Transverse colon (tissue), 4 donors: ENCODE measurements around the gene PELI1. TPM values are rescaled to one million over a fixed set of nuclear protein-coding genes. Genes with fewer than 3 reads are reported as not detected.

Source experiments
- DNase-seq: peaks from one replicate; pipeline ENCODE4 v3.0.0-alpha.2; 2019
- H3K27ac ChIP-seq, 4 donors: fragments of 200-600 bp; sonication (generic); 2 replicates each; pipeline ENCODE4 v1.5.1; 2016 to 2018; ENCODE audit warnings: inconsistent platforms in 4 of 4
- H3K27me3 ChIP-seq: fragments of 200-600 bp; sonication (generic); 2 replicates; pipeline ENCODE4 v1.5.1; 2017; ENCODE audit warnings: inconsistent platforms
- H3K36me3 ChIP-seq, 4 donors: fragments of 200-600 bp; sonication (generic); 2 replicates each; pipeline ENCODE4 v1.5.1; 2017 to 2019; ENCODE audit warnings: inconsistent platforms in 4 of 4
- H3K4me1 ChIP-seq, 4 donors: fragments of 200-600 bp; sonication (generic); 2 replicates each; pipeline ENCODE4 v1.5.1; 2017 to 2020; ENCODE audit warnings: inconsistent platforms in 4 of 4
- H3K4me3 ChIP-seq, 4 donors: fragments of 200-600 bp; sonication (generic); 1 replicate in 1 of 4; 2 replicates in 3 of 4; pipeline versions ENCODE4 v1.5.1 to v1.6.1; 2017 to 2019; ENCODE audit warnings: inconsistent platforms in 4 of 4
- H3K9me3 ChIP-seq, 2 donors: fragments of 200-600 bp; sonication (generic); 2 replicates each; pipeline ENCODE4 v1.5.1; 2017 to 2019; ENCODE audit warnings: inconsistent platforms in 2 of 2
- CTCF ChIP-seq, 5 experiments: fragments of 200-600 bp in 3 of 5; fragments of 450-650 bp in 2 of 5; sonication (generic) in 3 of 5; IDR thresholded peaks; 1 replicate in 2 of 5; 2 replicates in 3 of 5; pipeline ENCODE4 v1.5.1; 2016 to 2017; ENCODE audit warnings: antibody characterized with exemption in 5 of 5, inconsistent platforms in 3 of 5, mild to moderate bottlenecking in 2 of 5, moderate library complexity in 1 of 5
- EP300 ChIP-seq: sonication (generic); formaldehyde crosslinking; IDR thresholded peaks from one replicate; pipeline ENCODE4 v1.6.1; 2017; ENCODE audit warnings: antibody characterized with exemption, low read depth
- POLR2A ChIP-seq: fragments of 450-650 bp; IDR thresholded peaks from one replicate; pipeline ENCODE4 v1.6.1; 2016; ENCODE audit warnings: antibody characterized with exemption, mild to moderate bottlenecking, moderate library complexity
- POLR2AphosphoS5 ChIP-seq, 3 donors: sonication (generic); formaldehyde crosslinking; IDR thresholded peaks; one replicate each; pipeline ENCODE4 v1.6.1; 2016; ENCODE audit warnings: antibody characterized with exemption in 3 of 3
- WGBS, 2 donors: methylation state at CpG; one replicate each; pipeline ENCODE4 v1.1.5; 2018; ENCODE audit warnings: low coverage in 1 of 2; 5-methylcytosine and 5-hydroxymethylcytosine counted together
- in situ Hi-C, 4 donors: fragments of 200-750 bp; cut with MboI; loops; one replicate each; pipeline versions ENCODE4 v1.15.0 to v1.15.1; 2017; ENCODE audit warnings: low sequenced_read_pairs in 3 of 4, low pct_ligation_motif_present in 1 of 4, low pct_unique_long_range_greater_than_20kb in 1 of 4
- intact Hi-C: fragments of 100-400 bp; cut with DNase I; formaldehyde crosslinking; loops from one replicate; pipeline ENCODE4 v1.15.1; 2023; ENCODE audit warnings: low total_unique reads
- total RNA-seq, 4 donors: library from RNA; depleted of rRNA; stranded (reverse); fragments of >200 nt; gene quantifications; one replicate each; pipeline ENCODE4 v1.1.0, GENCODE V29; 2016

PELI1 gene
- total RNA-seq, 4 donors from 2014 or later, result 20.6 to 818 (median 41.3) TPM

GRCh38 chr2:64168201-64168600 is 24.0 kb upstream of the PELI1 start:
- in situ Hi-C loops, result no loop called here
- TF ChIP-seq POLR2AphosphoS5 (IDR thresholded peaks at IDR 0.05) (no peak), POLR2A (no peak), CTCF (IDR thresholded peaks at IDR 0.05) (no peak), EP300 (no peak)
- Histone ChIP-seq H3K36me3 (no peaks in the 10 kb centered on the region), H3K4me1 (peaks cover 0 to 2% (median 0%) of the 10 kb centered on the region in 4 donors), H3K27ac (no peak overlapping the region), H3K9me3 (no peaks in the 10 kb centered on the region), H3K27me3 (no peaks in the 10 kb centered on the region), H3K4me3 (no peak overlapping the region)
- no peak for DNase-seq
- intact Hi-C loops, result no loop called here

DNA sequence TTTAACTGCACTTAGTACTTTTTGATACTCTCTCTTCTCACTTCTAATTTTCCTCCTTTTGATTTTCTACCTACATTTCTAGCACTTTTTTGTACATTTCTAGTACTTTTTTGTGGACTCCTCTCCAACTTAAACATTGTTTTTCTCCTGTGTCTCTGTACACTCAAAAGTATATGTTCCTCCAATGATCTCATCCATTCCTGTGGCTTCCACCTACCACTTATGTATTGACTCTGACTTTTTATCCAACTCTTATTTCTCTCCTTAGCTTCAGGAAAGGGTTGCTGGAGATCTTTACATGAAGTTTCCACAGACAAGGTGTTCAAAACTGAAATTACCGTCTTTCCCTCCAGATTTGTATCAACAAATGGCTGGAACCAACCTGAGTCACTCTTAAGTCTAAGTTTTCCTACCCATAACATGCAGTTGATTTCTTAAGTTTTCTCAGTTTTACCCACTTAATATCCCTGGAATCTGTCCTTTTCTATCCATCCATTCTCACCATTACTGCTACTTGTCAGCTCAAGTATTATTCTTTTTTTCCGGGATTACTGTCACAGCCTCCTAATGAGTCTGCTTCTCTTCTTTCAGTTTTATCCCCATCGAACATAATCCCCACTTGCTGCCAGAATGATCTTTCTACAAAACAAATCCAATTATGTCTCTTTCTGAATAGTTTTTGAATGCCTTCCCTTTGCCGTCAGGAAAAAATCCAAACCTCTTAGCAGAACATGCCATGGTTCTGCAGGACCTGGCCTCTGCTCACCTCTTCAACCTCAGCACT is 22.6 kb upstream of the PELI1 start:
- H3K9me3 ChIP-seq, result no peaks in the 10 kb centered on the region
- H3K36me3 ChIP-seq, result no peaks in the 10 kb centered on the region
- 92 to 93% methylated on average over 4 of the region's 4 CpGs for WGBS, 2 donors
- TF ChIP-seq POLR2AphosphoS5 (IDR thresholded peaks at IDR 0.05) (no peak), EP300 (no peak), POLR2A (no peak), CTCF (IDR thresholded peaks at IDR 0.05) (no peak)
- intact Hi-C loops (no loop called here), in situ Hi-C loops (no loop called here)
- H3K4me1 ChIP-seq, result peaks cover 0 to 2% (median 0%) of the 10 kb centered on the region in 4 donors
- no peaks in the 10 kb centered on the region for H3K27me3 ChIP-seq
- H3K4me3 ChIP-seq, result no peak overlapping the region
- no peak for DNase-seq
- H3K27ac ChIP-seq, result no peak overlapping the region

DNA sequence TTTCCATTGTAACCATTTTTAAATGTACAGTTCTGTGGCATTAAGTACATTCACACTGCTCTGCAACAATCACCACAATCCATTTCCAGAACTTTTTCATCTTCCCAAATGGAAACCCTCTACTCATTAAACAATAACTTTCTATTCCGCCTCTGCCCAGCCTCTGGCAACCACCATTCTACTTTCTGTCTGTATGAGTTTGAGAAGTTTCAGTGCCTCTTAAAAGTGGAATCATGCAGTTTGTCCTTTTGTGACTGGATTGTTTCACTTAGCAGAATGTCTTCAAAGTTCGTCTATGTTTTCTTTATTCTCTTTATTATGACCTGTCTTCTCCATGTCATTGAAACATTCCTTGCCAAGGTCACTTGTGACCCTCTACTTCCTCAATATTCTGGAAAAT is 22.0 kb upstream of the PELI1 start:
- WGBS, 2 donors, result 80 to 88% methylated on average over 2 of the region's 2 CpGs
- no peak for TF ChIP-seq POLR2AphosphoS5 (IDR thresholded peaks at IDR 0.05)
- TF ChIP-seq CTCF (IDR thresholded peaks at IDR 0.05), result no peak
- no peak for TF ChIP-seq POLR2A

DNA sequence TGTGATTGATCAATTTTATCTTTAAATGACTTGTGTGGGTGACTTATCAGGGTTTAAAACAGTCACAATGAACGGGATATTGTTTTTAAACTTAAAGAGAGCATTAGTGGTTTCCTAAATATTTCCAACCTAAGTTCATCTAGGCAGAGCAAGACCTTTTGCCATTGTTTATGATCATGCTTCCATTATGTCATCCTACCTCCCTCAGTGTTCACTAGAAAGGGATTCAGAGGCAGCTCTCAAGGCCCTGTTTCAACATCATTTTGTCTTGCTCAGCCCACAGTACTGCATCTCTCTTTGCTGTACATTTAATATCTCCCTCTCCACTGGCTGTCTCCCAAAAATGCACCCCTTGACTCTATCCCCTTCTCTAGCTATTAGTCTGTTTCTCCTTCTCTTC is 21.5 kb upstream of the PELI1 start:
- H3K36me3 ChIP-seq, result no peaks in the 10 kb centered on the region
- WGBS, 2 donors, result 67 to 71% methylated on average over 1 of the region's 1 CpG
- DNase-seq, result no peak
- no peak for TF ChIP-seq POLR2AphosphoS5 (IDR thresholded peaks at IDR 0.05)
- TF ChIP-seq EP300, result no peak
- no peak for TF ChIP-seq CTCF (IDR thresholded peaks at IDR 0.05)
- TF ChIP-seq POLR2A, result no peak
- intact Hi-C loops, result no loop called here
- no peaks in the 10 kb centered on the region for H3K27me3 ChIP-seq
- H3K4me3 ChIP-seq, result no peak overlapping the region
- H3K9me3 ChIP-seq, result no peaks in the 10 kb centered on the region
- H3K4me1 ChIP-seq, result peaks cover 0 to 2% (median 0%) of the 10 kb centered on the region in 4 donors
- no peak overlapping the region for H3K27ac ChIP-seq
- in situ Hi-C loops, result no loop called here

More for the DNA sequence above, 22.0 kb upstream of the PELI1 start:
- Histone ChIP-seq H3K27me3 (no peaks in the 10 kb centered on the region), H3K9me3 (no peaks in the 10 kb centered on the region), H3K27ac (no peak overlapping the region), H3K4me3 (no peak overlapping the region), H3K4me1 (peaks cover 0 to 2% (median 0%) of the 10 kb centered on the region in 4 donors), H3K36me3 (no peaks in the 10 kb centered on the region)
- DNase-seq, result no peak
- intact Hi-C loops (no loop called here), in situ Hi-C loops (no loop called here)
